Adipocyte (in vitro differentiated cells): Measurements from ENCODE around the gene METTL16.

Source experiments
- DNase-seq: peaks from one replicate; pipeline ENCODE4 v3.0.0-alpha.2; 2015; ENCODE audit warnings: low read depth
- H3K27me3 ChIP-seq: replicated peaks from 2 replicates; pipeline ENCODE4 v1.7.0; 2013; ENCODE audit warnings: mild to moderate bottlenecking, low read length, moderate library complexity; ENCODE audit not compliant: control insufficient read depth, insufficient read depth
- H3K36me3 ChIP-seq: 2 replicates; pipeline ENCODE4 v1.7.0; 2013; ENCODE audit warnings: low read length, mild to moderate bottlenecking, moderate library complexity; ENCODE audit not compliant: control insufficient read depth, insufficient read depth, severe bottlenecking
- H3K4me1 ChIP-seq: 2 replicates; pipeline ENCODE4 v1.7.0; 2013; ENCODE audit warnings: mild to moderate bottlenecking, low read length, moderate library complexity; ENCODE audit not compliant: control insufficient read depth, insufficient read depth
- H3K4me3 ChIP-seq: 2 replicates; pipeline ENCODE4 v1.7.0; 2013; ENCODE audit warnings: mild to moderate bottlenecking, low read length, moderate library complexity
- H3K9ac ChIP-seq: 2 replicates; pipeline ENCODE4 v1.7.0; 2013; ENCODE audit warnings: mild to moderate bottlenecking, low read length, moderate library complexity
- H3K9me3 ChIP-seq: 2 replicates; pipeline ENCODE4 v1.7.0; 2013; ENCODE audit warnings: mild to moderate bottlenecking, low read length, moderate library complexity; ENCODE audit not compliant: control insufficient read depth

The METTL16 gene

DNA sequence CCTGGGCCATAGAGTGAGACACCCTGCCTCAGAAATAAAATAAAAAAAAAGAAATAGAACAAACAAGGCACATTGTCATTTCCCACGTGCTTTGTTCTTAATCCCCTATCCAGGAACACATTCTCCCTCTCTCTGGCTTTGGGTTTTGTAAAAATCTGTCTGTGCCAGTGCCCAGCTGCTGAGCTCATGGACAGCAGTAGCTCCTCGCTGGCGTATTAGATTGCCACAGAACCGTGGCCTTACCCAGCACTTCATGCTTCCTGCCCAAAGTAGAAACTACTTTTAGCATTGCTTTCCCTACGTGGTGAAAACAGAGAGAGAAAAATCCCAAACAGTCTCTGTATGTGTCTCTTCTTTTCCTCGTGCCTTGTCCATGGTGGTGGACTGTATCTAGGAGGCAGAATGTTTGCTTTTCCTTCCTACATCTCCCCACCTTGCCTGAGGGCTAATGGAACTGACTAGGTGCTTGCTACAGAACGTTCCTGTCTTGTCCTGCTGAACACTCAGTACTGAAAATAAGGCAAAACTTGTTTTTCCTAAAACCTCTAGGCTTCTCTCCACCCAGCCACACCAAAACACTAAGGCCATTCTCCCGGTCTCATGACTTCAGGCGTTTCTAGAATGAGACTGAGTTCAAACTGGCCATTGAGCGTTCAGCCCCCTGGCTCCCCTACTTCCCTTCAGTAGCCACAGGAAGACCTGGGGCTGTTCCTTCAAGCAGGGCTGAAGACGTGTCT, 137.0 kb downstream of the METTL16 start:
- peaks cover 28% of the 10 kb centered on the region for H3K36me3 ChIP-seq

DNA sequence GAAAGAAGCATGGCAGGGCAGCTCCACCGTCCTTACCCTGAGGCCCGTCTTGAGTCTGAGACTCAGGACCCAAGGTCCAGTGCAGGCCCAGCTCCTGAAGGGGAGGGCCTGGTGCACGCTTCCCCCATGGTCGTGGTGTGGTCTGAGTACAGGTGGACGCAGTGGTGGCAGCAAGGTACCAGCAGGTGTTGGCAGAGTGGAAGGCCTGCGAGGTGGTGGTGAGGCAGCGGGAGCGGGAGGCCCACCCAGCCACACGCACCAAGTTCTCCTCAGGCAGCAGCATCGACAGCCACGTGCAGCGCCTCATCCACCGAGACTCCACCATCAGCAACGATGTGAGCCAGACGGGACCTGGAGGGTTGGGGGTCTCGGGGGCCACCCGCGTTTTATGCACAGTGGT, 138.5 kb downstream of the METTL16 start:
- no peak for DNase-seq
- Histone ChIP-seq H3K9me3 (no peaks in the 10 kb centered on the region), H3K4me1 (no peaks in the 10 kb centered on the region), H3K4me3 (no peak overlapping the region), H3K9ac (no peak overlapping the region), H3K27me3 (no peaks in the 10 kb centered on the region), H3K36me3 (peaks cover 16% of the 10 kb centered on the region)

More for the DNA sequence above, 137.0 kb downstream of the METTL16 start:
- Histone ChIP-seq H3K4me3 (no peak overlapping the region), H3K9me3 (no peaks in the 10 kb centered on the region), H3K4me1 (no peaks in the 10 kb centered on the region), H3K27me3 (no peaks in the 10 kb centered on the region), H3K9ac (no peak overlapping the region)
- no peak for DNase-seq

DNA sequence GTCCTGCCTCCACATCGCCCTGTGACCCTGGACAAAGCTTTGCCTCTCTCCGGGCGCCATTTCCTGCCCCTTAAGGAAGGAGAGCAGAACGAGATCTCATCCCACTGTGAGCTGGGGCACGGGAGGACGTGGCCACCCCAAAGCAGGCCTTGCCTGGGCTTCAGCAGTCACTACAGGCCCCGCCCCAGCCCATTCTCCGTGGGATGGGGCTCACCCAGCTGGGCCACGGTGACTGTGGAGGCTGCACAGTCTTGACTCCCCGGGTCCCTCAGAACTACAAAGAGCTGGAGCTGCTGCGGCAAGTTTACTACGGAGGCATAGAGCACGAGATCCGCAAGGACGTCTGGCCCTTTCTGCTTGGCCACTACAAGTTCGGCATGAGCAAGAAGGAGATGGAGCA, 139.0 kb downstream of the METTL16 start:
- Histone ChIP-seq H3K9ac (no peak overlapping the region), H3K27me3 (no peaks in the 10 kb centered on the region), H3K4me1 (no peaks in the 10 kb centered on the region), H3K9me3 (no peaks in the 10 kb centered on the region), H3K4me3 (no peak overlapping the region), H3K36me3 (peaks cover 12% of the 10 kb centered on the region)
- no peak for DNase-seq

DNA sequence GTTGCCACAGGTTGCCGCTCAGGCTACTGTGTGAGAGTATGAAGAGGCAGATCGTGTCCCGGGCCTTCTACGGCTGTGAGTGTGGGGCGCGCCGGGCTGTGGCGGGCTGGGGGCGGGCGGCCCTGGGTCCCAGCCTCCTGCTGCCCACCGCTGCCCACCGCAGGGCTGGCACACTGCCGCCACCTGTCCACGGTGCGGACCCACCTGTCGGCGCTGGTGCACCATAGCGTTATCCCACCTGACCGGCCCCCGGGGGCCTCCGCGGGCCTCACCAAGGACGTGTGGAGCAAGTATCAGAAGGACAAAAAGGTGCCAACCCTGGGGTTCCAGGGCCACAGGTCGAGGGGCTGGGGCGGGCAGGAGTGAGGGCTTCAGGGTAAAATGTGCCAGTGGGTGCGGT, 139.5 kb downstream of the METTL16 start:
- peaks cover 10% of the 10 kb centered on the region for H3K36me3 ChIP-seq
- no peaks in the 10 kb centered on the region for H3K9me3 ChIP-seq
- H3K9ac ChIP-seq, result no peak overlapping the region
- H3K4me1 ChIP-seq, result no peaks in the 10 kb centered on the region
- H3K4me3 ChIP-seq, result no peak overlapping the region
- H3K27me3 ChIP-seq, result no peaks in the 10 kb centered on the region
- no peak for DNase-seq

DNA sequence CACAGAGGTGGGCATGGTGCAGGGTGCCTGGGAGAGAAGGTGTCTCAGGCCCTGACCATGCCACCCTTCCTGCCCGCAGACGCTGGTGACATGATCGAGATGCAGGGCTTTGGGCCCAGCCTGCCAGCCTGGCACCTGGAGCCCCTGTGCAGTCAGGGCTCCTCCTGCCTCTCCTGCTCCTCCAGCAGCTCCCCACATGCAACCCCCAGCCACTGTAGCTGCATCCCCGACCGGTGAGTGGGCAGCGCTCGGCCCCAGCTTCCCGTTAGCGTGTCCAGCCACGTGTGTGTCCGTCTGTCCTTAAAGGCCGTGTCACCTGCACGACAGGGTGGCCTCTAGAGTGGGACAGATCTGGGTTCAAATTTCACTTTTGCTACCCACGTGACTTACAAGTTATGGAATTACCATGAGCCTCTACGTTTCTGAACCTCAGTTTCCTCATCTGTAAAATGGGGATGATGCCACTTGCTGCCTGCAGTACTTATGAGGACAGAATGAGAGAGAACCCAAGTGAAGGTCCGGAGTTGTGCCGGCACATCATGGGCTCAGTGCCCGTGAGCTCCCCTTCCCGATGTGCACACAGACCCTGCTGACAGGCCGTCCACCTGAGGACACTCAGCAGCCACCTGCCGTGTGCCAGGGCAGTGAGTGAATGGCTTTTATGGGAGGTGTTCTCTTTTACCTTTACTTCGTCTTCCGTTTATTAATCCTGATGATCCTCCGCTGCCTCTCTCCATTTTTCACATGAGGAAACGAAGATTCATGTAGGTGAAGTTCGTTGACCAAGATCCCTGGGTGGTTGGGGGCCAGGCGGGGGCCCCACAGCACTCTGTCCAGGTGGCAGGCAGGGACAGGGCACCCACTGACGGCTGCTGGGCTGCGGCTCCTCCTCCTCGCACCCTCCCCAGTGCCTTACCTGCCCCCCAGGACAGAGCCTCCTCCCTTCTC, 140.2 kb downstream of the METTL16 start:
- Histone ChIP-seq H3K27me3 (no peaks in the 10 kb centered on the region), H3K9me3 (no peaks in the 10 kb centered on the region), H3K4me3 (no peak overlapping the region), H3K9ac (no peak overlapping the region), H3K4me1 (no peaks in the 10 kb centered on the region), H3K36me3 (peaks cover 4% of the 10 kb centered on the region)
- no peak for DNase-seq

DNA sequence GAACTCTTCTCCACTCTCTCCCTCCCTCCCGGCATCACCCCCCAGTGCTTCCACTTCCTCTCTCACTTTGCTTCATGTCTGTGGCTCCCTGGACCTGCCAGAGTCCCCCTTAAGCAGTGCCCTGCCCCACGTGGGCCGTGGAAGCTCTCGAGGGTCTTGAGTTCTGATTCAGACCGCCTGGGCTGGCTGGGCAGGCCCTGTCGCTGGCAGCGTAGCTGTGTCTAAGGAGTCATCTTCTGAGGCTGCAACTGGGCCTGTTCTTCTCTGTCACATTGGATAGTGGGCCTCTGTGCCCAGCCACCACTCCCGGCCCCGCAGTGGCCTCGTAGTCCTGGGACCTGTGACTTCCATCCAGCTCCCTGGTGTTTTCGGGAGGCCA, 141.5 kb downstream of the METTL16 start:
- H3K36me3 ChIP-seq, result peaks cover 8% of the 10 kb centered on the region
- H3K9ac ChIP-seq, result no peak overlapping the region
- DNase-seq, result no peak
- no peaks in the 10 kb centered on the region for H3K27me3 ChIP-seq
- no peaks in the 10 kb centered on the region for H3K4me1 ChIP-seq
- H3K9me3 ChIP-seq, result no peaks in the 10 kb centered on the region
- H3K4me3 ChIP-seq, result no peak overlapping the region

DNA sequence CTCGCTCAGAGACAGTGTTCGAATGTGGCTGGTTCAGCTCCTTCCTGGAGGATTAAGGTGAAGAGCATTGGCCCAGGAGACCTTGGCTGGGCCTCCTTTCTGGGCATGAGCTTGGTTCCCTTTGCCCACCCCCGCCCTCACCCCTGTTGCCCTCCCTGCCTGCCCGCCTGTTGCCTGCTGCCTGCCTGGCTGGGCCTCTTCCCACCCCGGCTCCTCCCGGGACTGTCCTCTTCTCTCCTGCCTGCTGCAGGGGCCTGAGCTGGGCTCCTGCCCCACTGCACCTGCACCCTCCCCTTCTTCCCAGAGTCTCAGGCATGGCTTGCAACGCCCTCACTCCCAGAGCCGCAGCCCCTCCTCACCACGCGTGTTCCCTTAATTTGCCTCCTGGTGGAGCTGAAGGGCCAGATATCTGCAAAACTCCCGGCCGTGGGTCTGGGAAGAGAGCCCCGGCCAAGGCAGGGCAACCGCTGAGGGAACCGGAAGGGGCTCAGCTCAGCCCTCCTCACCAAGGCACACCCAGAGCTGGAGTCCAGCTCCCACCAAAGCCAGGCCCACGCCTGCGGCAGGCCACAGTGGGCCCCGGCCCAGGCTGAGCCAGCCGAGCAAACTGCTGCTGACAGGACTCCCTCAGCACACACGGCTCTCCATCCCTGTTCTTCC, 142.0 kb downstream of the METTL16 start:
- Histone ChIP-seq H3K9me3 (no peaks in the 10 kb centered on the region), H3K27me3 (no peaks in the 10 kb centered on the region), H3K36me3 (peaks cover 10% of the 10 kb centered on the region), H3K9ac (no peak overlapping the region), H3K4me3 (no peak overlapping the region), H3K4me1 (no peaks in the 10 kb centered on the region)
- DNase-seq, result no peak

DNA sequence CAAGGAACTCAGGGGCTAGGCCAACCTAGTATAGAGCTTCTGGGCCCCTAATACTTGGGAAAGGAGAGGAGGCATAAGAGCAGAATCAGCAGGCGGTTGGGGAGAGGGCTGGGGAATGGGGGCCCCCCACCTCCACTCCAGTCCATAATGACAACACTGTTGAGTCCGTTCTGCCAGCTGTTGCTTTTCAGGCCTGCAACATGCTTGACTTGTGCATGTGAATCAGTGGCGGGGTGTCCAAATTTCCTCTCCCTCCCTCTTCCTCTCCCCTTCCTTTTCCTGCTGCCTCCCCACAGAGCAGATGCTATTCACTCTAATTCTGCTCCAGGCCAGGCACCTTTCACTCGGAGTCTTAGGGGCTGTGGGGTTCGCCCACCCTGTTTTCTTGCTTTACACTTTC, 142.6 kb downstream of the METTL16 start:
- peaks cover 4% of the 10 kb centered on the region for H3K4me1 ChIP-seq
- peaks cover 10% of the 10 kb centered on the region for H3K36me3 ChIP-seq
- H3K9me3 ChIP-seq, result no peaks in the 10 kb centered on the region
- no peak overlapping the region for H3K9ac ChIP-seq
- DNase-seq, result no peak
- H3K4me3 ChIP-seq, result no peak overlapping the region
- H3K27me3 ChIP-seq, result no peaks in the 10 kb centered on the region

DNA sequence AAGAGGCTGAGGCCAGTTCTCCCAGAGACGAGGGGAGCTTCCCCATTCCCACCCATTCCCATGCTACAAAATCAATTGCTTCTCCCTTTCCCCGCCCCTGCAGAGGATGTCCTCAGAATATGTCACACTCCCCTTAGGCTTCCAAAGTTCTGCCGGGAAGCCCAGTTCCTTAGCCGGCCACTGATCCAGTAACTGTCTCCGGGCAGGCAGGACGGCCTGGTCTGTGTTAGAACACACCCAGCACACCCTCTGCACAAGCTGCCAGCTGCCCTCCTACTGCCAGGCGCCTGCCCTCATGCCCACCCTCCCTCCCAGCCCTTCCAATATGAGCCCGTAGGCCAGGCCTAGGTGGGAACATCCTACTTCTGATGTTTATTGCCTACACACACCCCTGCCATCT, 143.3 kb downstream of the METTL16 start:
- Histone ChIP-seq H3K9ac (no peak overlapping the region), H3K4me3 (no peak overlapping the region), H3K9me3 (no peaks in the 10 kb centered on the region), H3K4me1 (peaks cover 9% of the 10 kb centered on the region), H3K27me3 (no peaks in the 10 kb centered on the region), H3K36me3 (peaks cover 14% of the 10 kb centered on the region)
- DNase-seq, result no peak

DNA sequence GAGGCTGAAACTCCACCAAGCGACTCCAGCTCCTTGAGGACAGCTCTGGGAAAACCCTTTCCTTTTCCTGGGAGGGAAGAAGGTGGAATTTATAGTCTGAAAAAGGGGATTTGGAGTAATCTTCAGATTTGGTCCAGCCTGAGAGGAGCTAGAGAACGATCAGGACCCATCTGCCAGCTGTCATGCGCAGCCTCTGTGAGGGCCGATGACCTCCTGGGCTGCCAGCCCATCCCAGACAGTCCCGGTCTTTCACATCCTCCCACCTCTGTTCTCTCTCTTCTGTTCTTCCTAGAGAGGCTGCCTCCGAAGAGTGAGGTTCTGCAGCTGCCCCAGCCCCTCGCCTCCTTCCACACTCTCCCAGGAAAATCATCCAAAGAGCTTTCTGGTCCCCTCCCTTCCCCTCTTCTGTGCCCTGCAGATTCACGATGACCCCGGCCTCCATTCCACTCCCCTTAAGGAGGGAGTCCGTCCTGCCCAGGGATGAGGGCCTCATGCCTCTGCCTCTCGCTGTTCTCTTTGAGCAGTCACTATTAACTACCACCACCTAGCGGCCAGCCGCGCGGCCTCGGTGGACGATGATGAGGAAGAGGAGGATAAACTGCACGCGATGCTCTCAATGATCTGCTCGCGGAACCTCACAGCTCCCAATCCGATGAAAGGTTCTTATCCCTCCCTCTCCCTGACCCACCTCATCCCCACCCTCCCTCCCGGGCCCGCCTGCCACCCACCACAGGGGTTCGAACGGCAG, 144.8 kb downstream of the METTL16 start:
- H3K4me3 ChIP-seq, result no peak overlapping the region
- H3K9me3 ChIP-seq, result no peaks in the 10 kb centered on the region
- H3K4me1 ChIP-seq, result peaks cover 9% of the 10 kb centered on the region
- no peak for DNase-seq
- H3K27me3 ChIP-seq, result no peaks in the 10 kb centered on the region
- peaks cover 20% of the 10 kb centered on the region for H3K36me3 ChIP-seq
- no peak overlapping the region for H3K9ac ChIP-seq
